DND-41 (cell line): Measurements from ENCODE around the gene SPRN.
"Not testable (repeated sequence)": the region's sequence is repeated elsewhere in the genome, so short reads cannot be mapped to it uniquely, and the experiment has no call there.

Source experiments
- EZH2 ChIP-seq: IDR thresholded peaks from 3 replicates; pipeline ENCODE4 v1.6.1; 2012; ENCODE audit warnings: borderline replicate concordance, low read depth, mild to moderate bottlenecking, moderate library complexity, low read length, inconsistent platforms; ENCODE audit not compliant: severe bottlenecking
- TF ChIP-seq, protein P1 (sequence below): IDR thresholded peaks from 2 replicates; pipeline ENCODE4 v1.5.1; 2012; ENCODE audit warnings: borderline replicate concordance, low read length, moderate library complexity, mild to moderate bottlenecking; ENCODE audit not compliant: poor library complexity, severe bottlenecking; ENCODE audit errors: extremely low read depth

DNA sequence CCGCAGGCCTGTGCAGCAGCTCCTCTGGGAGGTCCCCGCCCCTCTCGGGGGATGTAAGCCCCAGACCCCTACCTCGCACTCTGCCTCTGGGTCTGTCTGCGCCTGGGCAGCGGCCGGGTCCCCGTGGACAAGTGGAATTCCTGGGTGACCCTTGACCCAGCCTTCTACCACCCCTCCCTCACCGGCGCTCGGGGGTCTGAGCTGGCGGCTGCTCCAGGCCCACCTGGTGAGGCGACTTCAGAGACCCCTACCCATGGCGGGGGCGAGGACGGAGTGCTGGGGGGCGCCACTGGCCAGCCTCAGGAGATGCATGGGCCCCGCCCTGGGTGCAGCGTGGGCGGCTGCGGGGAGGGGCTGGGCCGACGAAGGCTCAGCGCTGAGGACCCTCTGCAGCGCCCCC, 8.4 kb upstream of the SPRN start:
- TF ChIP-seq, protein P1, sequence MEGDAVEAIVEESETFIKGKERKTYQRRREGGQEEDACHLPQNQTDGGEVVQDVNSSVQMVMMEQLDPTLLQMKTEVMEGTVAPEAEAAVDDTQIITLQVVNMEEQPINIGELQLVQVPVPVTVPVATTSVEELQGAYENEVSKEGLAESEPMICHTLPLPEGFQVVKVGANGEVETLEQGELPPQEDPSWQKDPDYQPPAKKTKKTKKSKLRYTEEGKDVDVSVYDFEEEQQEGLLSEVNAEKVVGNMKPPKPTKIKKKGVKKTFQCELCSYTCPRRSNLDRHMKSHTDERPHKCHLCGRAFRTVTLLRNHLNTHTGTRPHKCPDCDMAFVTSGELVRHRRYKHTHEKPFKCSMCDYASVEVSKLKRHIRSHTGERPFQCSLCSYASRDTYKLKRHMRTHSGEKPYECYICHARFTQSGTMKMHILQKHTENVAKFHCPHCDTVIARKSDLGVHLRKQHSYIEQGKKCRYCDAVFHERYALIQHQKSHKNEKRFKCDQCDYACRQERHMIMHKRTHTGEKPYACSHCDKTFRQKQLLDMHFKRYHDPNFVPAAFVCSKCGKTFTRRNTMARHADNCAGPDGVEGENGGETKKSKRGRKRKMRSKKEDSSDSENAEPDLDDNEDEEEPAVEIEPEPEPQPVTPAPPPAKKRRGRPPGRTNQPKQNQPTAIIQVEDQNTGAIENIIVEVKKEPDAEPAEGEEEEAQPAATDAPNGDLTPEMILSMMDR = not testable (repeated sequence)
- not testable (repeated sequence) for TF ChIP-seq EZH2
